ENCODE measurements around the gene FYCO1. TPM values are rescaled to one million over a fixed set of nuclear protein-coding genes. Genes with fewer than 3 reads are reported as not detected.
"Not testable (repeated sequence)": the region's sequence is repeated elsewhere in the genome, so short reads cannot be mapped to it uniquely, and the experiment has no call there.

FYCO1 gene
- 1.2 TPM for total RNA-seq

- FAIRE-seq (no peak), DNase-seq (ENCODE audit: low spot score in 2 of 2) (peak; percentile 72 to 90)
These were observed at the start of gene FYCO1 for GRCh38 chr3:45995236-45996192. FYCO1 (minus strand) TSS chr3:45995824; CDS start chr3:45984910, 10,914 bp downstream.

DNA sequence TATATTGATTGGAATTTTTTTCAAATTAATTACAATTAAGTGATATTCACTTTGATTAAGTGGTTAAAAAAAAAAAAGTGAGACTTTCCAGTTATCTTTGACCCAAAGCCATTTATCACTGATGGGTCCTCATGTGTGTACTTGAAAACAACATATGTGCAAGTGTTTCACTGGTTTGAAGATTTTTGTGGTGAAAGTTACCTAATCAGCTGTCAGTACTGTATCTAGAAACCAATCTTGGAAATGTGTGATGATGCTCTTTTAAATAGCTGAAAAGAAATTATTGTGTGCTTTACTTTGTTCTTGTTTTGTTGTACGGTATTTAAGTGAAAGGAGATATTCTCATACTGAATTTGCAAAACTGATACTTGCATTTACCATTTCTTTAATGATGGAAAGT is 43.3 kb upstream of the FYCO1 start:
- FAIRE-seq (no peak), DNase-seq (ENCODE audit: low spot score in 2 of 2) (no peak)

DNA sequence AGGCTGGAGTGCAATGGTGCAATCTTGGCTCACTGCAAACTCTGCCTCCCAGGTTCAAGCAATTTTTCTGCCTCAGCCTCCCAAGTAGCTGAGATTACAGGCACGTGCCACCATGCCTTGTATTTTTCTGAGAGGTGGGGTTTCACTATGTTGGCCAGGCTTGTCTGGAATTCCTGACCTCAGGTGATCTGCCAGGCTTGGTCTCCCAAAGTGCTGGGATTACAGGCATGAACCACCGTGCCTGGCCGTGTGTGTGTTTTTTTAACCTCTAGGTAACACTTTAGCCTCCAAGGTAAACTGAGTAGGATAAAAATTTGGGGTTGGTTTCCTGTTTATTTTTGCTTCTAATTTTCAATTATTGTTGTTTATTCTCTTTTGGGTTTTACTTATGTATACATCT is 42.4 kb upstream of the FYCO1 start:
- not testable (repeated sequence) for DNase-seq (ENCODE audit: low spot score in 2 of 2); FAIRE-seq

DNA sequence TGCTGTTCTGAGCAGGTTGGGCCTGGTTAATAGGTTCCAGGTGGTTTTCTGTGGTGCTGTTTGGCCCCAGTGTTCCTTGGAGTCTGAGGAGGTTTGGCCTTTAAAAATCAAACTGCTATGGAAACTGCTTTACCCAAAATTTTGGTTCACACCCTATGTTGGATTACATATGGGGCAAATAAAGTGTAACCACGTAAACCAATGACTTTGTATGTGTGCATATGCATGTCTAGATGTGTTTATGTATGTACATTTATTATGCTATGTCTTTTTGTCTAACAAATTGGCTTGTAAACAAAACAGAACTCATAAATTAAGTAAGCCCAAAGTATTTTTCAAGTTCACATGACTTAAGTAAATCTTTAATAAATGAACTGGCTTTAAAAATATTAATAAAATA is 40.6 kb upstream of the FYCO1 start:
- FAIRE-seq, result no peak

GRCh38 chr3:46031747-46032146 is 36.1 kb upstream of the FYCO1 start:
- no peak for DNase-seq (ENCODE audit: low spot score in 2 of 2)
- no peak for FAIRE-seq

More for the DNA sequence above, 40.6 kb upstream of the FYCO1 start:
- DNase-seq (ENCODE audit: low spot score in 2 of 2), result no peak

DNA sequence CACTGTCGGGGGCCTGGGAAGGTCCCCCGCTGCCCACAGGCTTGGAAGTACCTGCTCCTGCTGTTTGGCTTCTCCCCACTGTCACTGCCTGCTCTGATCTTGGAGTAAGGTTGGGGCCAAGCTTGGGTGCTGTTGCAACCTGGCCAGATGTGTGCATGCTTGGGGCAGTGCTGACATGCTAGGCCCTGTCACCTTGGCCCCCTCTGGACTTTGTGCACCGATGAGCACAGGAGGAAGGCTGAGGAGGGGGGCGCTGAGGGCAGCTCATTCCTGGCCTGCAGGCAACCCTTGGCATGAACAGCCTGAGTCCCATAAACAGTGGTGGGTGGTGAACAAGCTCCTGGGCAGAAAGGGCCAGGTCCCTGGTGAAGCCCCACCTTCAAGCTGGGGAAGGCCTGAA is 35.6 kb upstream of the FYCO1 start:
- DNase-seq (ENCODE audit: low spot score in 2 of 2), result no peak

DNA sequence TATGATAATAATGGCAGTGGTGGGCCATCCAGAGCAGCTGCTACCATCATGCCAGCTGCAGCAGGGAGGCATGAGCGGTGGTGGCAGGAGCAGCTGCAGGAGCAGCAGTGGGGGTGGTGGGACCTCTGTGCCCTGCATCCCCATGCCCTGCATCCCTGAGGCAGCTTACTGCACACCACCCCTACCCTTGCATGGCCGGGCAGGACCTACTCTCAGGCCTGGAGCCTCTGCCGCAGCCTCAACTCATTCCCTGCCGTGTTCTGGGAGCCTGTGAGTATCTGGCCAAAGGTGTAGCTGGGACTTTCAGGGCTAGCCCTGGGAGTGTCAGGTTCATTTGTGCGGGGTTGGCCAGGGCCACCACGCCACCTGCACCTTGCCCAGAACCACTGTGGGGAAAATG is 35.0 kb upstream of the FYCO1 start:
- DNase-seq (ENCODE audit: low spot score in 2 of 2), result no peak
- FAIRE-seq, result no peak

More for the DNA sequence above, 35.6 kb upstream of the FYCO1 start:
- FAIRE-seq, result no peak

DNA sequence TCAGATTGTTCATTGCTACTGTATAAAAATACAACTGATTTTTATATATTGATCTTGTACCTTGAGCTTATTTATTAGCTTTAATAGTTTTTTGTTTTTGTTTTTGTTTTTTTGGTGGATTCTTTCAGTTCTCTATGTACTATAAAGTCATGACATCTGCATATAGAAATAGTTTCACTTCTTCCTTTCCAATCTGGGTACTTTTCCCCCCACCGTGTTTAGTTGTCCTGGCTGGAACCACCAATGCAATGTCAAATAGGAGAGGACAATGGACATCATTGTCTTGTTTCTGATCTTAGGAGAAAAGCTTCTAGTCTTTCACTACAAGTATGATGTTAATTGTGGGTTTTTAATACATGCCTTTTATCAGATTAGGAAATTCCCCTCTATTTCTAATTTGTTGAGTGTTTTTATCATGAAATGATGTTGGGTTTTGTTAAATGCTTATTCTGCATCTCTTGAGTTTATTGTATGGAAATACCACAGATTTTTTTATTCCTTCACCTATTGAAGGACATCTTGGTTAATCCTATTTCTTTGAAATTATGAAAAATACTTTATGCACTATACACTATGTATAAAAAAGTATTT is 34.4 kb upstream of the FYCO1 start:
- DNase-seq (ENCODE audit: low spot score in 2 of 2) (no peak), FAIRE-seq (no peak)

DNA sequence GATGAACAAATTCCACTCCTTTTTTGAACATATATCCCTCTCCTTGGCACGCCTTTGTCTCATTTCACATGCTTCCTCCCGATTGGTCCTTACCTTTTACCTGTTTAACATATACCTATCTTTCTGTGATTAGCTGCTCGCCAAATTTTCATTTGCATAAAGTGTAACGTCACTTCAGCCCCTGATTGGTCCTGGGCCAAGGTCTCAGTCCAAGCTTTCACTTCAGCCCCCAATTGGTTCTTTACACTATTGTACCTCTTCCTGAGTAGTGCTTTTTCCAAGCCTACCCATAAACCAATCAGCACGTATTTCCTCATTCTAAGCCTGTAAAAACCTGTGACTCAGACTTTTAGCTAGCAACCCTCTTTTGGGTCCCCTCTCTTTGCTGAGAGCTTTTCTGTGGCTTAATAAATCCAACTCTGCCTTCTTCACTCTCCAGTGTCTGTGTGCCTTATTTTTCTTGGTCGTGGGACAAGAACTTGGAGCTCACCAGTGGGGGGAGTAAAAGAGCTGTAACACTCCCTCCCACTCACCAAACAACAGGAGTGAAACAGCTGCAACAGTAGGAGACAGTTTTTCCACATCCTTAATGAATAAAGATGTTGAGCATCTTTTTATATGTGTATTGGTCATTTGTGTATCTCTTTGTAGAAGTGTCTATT is 32.2 kb upstream of the FYCO1 start:
- FAIRE-seq, result no peak
- DNase-seq (ENCODE audit: low spot score in 2 of 2), result no peak

DNA sequence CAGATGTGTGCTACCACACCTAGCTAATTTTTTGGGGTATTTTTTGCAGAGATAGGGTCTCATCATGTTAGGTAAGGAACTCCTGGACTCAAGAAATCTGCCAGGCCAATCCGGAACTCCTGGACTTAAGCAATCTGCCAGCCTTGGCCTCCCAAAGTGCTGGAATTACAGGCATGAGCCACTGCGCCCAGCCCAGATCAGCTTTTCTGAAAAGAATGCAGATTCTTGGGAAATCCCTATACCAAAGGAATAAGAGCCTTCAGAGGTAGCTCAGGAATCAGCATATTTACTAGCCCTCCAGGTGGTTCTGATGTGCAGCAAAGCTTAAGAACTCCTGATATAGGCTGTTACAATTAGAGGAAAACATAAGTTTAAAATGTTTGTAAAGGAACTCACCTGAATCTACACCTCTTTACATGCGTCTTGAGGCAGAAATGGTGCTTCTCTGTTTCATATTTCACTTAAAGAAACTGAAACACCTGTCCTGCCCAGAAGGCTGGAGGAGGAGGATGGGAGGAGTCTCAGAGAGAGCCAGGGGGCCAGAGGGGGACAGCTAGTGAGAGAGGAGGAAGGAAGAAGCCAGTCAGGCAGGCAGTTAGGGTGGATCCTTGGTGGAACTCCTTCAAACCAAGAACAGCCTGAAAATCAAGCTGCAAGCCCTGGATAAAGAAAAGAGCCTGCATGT is 31.5 kb upstream of the FYCO1 start, which contains the start of gene XCR1:
TSS of gene XCR1 (minus strand) at position 463 of the 685 bp plus-strand sequence. CDS start 5,536 bp downstream, outside the sequence.
- DNase-seq (ENCODE audit: low spot score in 2 of 2) (no peak), FAIRE-seq (no peak)

- DNase-seq (ENCODE audit: low spot score in 2 of 2) (no peak), FAIRE-seq (no peak)
These were observed 29.5 kb upstream of the FYCO1 start for GRCh38 chr3:46025139-46025538.

DNA sequence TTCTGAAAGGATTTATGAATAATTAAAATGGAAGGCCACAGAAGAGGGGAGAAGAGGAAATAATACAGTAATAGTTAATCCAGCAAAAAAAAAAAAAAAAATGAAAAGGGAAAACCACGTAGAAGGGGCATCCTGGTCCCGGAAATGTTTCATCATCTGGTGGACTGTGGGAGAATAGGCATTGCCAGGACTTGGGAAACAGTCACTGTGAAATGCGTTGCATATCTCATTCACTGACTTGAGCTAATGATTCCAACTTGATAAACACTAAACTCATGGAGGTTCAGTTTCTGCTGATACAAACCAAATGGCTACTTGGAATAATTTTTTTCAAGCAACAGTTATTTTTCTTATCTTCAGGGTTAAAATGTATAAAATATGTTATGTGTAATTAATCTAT is 28.5 kb upstream of the FYCO1 start:
- DNase-seq (ENCODE audit: low spot score in 2 of 2), result no peak
- FAIRE-seq, result no peak

DNA sequence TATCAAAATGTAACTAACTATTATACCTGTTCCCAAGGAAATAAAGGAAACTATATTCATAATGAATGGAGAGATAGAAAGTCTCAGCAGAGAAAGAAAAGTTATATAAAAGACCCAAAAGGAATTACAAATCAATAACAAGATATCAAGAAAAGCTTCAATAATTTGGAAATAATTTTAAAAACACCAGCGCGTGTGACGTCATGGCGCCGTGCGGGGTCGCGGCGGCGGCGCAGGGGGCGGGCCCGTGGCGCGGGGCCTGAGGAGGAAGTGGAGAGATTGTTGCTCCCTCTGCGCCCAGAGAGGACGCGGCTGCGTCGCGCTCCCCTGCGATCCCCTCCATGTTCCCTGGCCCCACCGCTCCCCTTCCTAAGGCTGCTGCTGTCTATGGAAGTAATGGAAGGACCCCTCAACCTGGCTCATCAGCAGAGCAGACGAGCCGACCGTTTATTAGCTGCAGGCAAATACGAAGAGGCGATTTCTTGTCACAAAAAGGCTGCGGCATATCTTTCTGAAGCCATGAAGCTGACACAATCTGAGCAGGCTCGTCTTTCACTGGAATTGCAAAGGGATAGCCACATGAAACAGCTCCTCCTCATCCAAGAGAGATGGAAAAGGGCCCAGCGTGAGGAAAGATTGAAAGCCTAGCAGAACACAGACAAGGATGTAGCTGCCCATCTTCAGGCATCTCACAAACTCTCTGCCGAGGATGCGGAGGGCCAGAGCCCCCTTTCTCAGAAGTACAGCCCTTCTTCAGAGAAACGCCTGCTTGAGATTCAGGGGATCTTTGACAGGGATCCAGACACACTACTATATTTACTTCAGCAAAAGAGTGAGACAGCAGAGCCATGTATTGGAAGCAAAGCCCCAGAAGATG is 27.5 kb upstream of the FYCO1 start:
- FAIRE-seq (no peak), DNase-seq (ENCODE audit: low spot score in 2 of 2) (no peak)

DNA sequence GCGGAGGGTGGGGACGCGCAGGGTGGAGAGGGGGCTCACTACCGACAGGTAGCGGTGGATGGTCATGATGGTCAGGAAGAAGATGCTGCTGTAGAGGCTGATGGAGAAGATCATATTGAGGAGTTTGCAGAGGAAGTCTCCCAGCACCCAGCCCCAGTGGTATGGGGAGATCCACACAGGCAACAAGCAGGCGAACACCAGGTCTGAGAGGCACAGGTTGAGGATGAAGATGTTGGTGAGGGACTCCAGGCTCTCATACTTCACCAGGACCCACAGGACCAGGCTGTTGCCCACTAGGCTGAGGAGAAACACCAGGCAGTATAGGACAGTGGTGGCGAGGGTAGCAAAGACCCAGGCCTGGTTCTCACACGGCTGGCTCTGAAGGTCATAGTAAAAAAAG is 25.9 kb upstream of the FYCO1 start:
- DNase-seq (ENCODE audit: low spot score in 2 of 2), result no peak
- no peak for FAIRE-seq

- DNase-seq (ENCODE audit: low spot score in 2 of 2), result no peak
- no peak for FAIRE-seq
These were observed 25.3 kb upstream of the FYCO1 start for GRCh38 chr3:46020766-46021510.

GRCh38 chr3:46019707-46020106 is 24.1 kb upstream of the FYCO1 start:
- DNase-seq (ENCODE audit: low spot score in 2 of 2), result no peak
- FAIRE-seq, result no peak

DNA sequence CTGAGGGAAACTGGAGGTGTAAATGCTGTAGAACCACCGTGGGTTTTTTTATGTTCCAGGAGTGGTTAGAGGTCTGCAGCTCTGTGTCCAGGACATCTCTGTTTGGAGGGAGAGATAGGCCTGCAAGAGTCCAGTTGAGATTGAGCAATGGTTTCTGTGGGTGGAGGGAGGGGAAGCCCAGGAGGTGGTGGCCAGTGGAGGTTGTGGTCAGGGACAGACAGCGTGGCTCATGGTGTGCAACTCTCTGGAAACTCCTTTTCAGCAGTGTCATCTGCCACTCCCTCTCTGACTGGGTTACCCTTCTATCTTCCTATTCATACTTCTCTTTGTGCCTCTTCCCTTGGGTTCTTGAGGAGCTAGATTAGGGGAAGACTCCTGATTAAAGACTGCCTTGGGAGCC is 22.1 kb upstream of the FYCO1 start:
- DNase-seq (ENCODE audit: low spot score in 2 of 2), result no peak
- FAIRE-seq, result no peak

DNA sequence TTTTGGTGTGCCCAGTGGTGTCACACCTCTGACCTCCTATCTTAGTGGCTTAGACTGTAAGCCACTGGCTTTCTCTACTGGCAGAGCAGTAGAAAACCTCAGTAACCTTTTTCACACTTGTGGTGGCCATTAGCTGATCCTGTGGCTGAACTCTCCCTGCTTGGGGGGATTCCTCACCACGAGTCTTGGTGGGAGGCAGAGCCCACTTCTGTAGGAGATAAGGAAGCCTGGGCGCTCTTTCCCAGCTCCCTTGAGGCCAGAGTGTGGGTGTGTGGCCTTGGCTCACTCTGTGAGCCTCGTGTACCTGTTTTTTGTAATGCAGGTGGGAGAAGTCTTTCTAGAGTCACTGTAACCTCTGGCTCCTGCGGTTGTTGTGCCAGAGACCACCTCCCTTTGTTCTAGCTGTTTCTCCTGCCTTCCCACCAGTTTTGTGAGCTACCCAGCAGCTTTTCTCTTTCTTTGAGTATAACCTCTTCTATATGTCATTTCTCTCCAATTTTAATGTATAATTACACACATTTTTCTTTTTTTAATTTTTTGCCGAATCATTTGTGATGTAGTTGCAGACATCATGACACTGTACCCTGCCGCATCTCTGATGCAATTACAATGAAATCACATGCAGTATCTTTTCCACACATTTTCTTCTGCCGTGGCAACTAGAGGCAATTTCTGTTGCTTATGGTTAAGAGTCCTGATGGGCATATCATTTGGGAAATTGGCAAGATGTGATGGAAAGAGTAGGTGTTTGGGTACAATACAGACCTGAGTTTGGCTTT is 17.9 kb upstream of the FYCO1 start:
- FAIRE-seq, result no peak
- DNase-seq (ENCODE audit: low spot score in 2 of 2), result no peak

All from frontal cortex (tissue), 4 donors.